ENCODE measurements around the gene EGFLAM.

Gene EGFLAM

GRCh38 chr5:38360323-38361061 lies 102.1 kb downstream of the EGFLAM start:
- H3K4me1 ChIP-seq (ENCODE audit: control insufficient read depth in 2 of 2, insufficient read depth in 1 of 2, low read depth in 1 of 2, low read length in 2 of 2): no peaks in the 10 kb centered on the region
- H2BK15ac ChIP-seq (ENCODE audit: low read length): no peak overlapping the region
- H2BK5ac ChIP-seq (ENCODE audit: low read length): no peak overlapping the region
- DNase-seq (ENCODE audit: low spot score): no peak
- no peak overlapping the region for H3K27ac ChIP-seq (replicated peaks; ENCODE audit: low read length)
- no peak overlapping the region for H4K8ac ChIP-seq (ENCODE audit: low read depth, low read length)
- H2AFZ ChIP-seq (ENCODE audit: low read length): no peak overlapping the region
- no peaks in the 10 kb centered on the region for H3K79me1 ChIP-seq (ENCODE audit: low read depth, low read length)
- H3K9me3 ChIP-seq (replicated peaks in 1 of 2; ENCODE audit: control insufficient read depth in 2 of 2, insufficient read depth in 1 of 2, low read depth in 1 of 2, low read length in 2 of 2): no peaks in the 10 kb centered on the region
- no peak overlapping the region for H3K4me3 ChIP-seq (ENCODE audit: low read length in 2 of 2)
- no peak overlapping the region for H2BK12ac ChIP-seq (ENCODE audit: low read length)
- H2AK5ac ChIP-seq (ENCODE audit: low read depth, low read length): no peak overlapping the region
- no peak overlapping the region for H3K4ac ChIP-seq (ENCODE audit: low read length)
- no peak overlapping the region for H3K18ac ChIP-seq (ENCODE audit: low read length)
- H3K4me2 ChIP-seq (ENCODE audit: insufficient read depth, low read length, poor library complexity, severe bottlenecking): no peak overlapping the region
- no CpG with 5 or more reads among the region's 11 CpGs for WGBS, 2 donors (ENCODE audit: extremely low coverage in 2 of 2, insufficient read length in 2 of 2, insufficient replicate concordance in 1 of 2)
- no peaks in the 10 kb centered on the region for H3K27me3 ChIP-seq (ENCODE audit: control insufficient read depth in 3 of 3, insufficient read depth in 3 of 3, low read depth in 1 of 3, low read length in 3 of 3)
- H3K23ac ChIP-seq (ENCODE audit: low read depth, low read length, poor library complexity): no peak overlapping the region
- H3K9ac ChIP-seq (ENCODE audit: low read depth, low read length, poor library complexity): no peak overlapping the region
- H2BK120ac ChIP-seq (ENCODE audit: low read depth, low read length): no peak overlapping the region
- H4K91ac ChIP-seq (ENCODE audit: low read depth, low read length, poor library complexity): no peak overlapping the region
- H3K14ac ChIP-seq (ENCODE audit: low read length): no peak overlapping the region
- no peaks in the 10 kb centered on the region for H3K36me3 ChIP-seq (replicated peaks in 1 of 2; ENCODE audit: control insufficient read depth in 2 of 2, insufficient read depth in 2 of 2, low read length in 2 of 2)

- H3K27ac ChIP-seq (replicated peaks; ENCODE audit: low read length): no peak overlapping the region
- H2BK15ac ChIP-seq (ENCODE audit: low read length): no peak overlapping the region
- H3K27me3 ChIP-seq (ENCODE audit: control insufficient read depth in 3 of 3, insufficient read depth in 3 of 3, low read depth in 1 of 3, low read length in 3 of 3): peaks cover 0 to 3% (median 0%) of the 10 kb centered on the region in 3 experiments
- H3K14ac ChIP-seq (ENCODE audit: low read length): no peak overlapping the region
- WGBS, 2 donors (ENCODE audit: extremely low coverage in 2 of 2, insufficient read length in 2 of 2, insufficient replicate concordance in 1 of 2): no CpG with 5 or more reads among the region's 3 CpGs
- no peak overlapping the region for H3K4me3 ChIP-seq (ENCODE audit: low read length in 2 of 2)
- H3K4me2 ChIP-seq (ENCODE audit: insufficient read depth, low read length, poor library complexity, severe bottlenecking): no peak overlapping the region
- H2AK5ac ChIP-seq (ENCODE audit: low read depth, low read length): no peak overlapping the region
- H3K9ac ChIP-seq (ENCODE audit: low read depth, low read length, poor library complexity): no peak overlapping the region
- H4K8ac ChIP-seq (ENCODE audit: low read depth, low read length): no peak overlapping the region
- no peak overlapping the region for H3K4ac ChIP-seq (ENCODE audit: low read length)
- no peak overlapping the region for H3K18ac ChIP-seq (ENCODE audit: low read length)
- no peak overlapping the region for H4K91ac ChIP-seq (ENCODE audit: low read depth, low read length, poor library complexity)
- H3K9me3 ChIP-seq (replicated peaks in 1 of 2; ENCODE audit: control insufficient read depth in 2 of 2, insufficient read depth in 1 of 2, low read depth in 1 of 2, low read length in 2 of 2): no peaks in the 10 kb centered on the region
- no peak overlapping the region for H2BK120ac ChIP-seq (ENCODE audit: low read depth, low read length)
- no peak for DNase-seq (ENCODE audit: low spot score)
- H3K4me1 ChIP-seq (ENCODE audit: control insufficient read depth in 2 of 2, insufficient read depth in 1 of 2, low read depth in 1 of 2, low read length in 2 of 2): peaks cover 0 to 2% of the 10 kb centered on the region in 2 donors
- H3K79me1 ChIP-seq (ENCODE audit: low read depth, low read length): no peaks in the 10 kb centered on the region
- H2BK12ac ChIP-seq (ENCODE audit: low read length): no peak overlapping the region
- no peaks in the 10 kb centered on the region for H3K36me3 ChIP-seq (replicated peaks in 1 of 2; ENCODE audit: control insufficient read depth in 2 of 2, insufficient read depth in 2 of 2, low read length in 2 of 2)
- no peak overlapping the region for H3K23ac ChIP-seq (ENCODE audit: low read depth, low read length, poor library complexity)
- no peak overlapping the region for H2BK5ac ChIP-seq (ENCODE audit: low read length)
- no peak overlapping the region for H2AFZ ChIP-seq (ENCODE audit: low read length)
Measured at GRCh38 chr5:38362713-38363112, 104.4 kb downstream of the EGFLAM start.

- no CpG with 5 or more reads among the region's 2 CpGs for WGBS, 2 donors (ENCODE audit: extremely low coverage in 2 of 2, insufficient read length in 2 of 2, insufficient replicate concordance in 1 of 2)
- Histone ChIP-seq H3K18ac (ENCODE audit: low read length) (no peak overlapping the region), H4K91ac (ENCODE audit: low read depth, low read length, poor library complexity) (no peak overlapping the region), H2BK5ac (ENCODE audit: low read length) (no peak overlapping the region), H2BK12ac (ENCODE audit: low read length) (no peak overlapping the region), H2BK120ac (ENCODE audit: low read depth, low read length) (no peak overlapping the region), H2AFZ (ENCODE audit: low read length) (no peak overlapping the region), H2BK15ac (ENCODE audit: low read length) (no peak overlapping the region), H3K23ac (ENCODE audit: low read depth, low read length, poor library complexity) (no peak overlapping the region), H3K14ac (ENCODE audit: low read length) (no peak overlapping the region), H3K4me1 (ENCODE audit: control insufficient read depth in 2 of 2, insufficient read depth in 1 of 2, low read depth in 1 of 2, low read length in 2 of 2) (peaks cover 0 to 2% of the 10 kb centered on the region in 2 donors), H3K27ac (replicated peaks; ENCODE audit: low read length) (no peak overlapping the region), H3K9me3 (replicated peaks in 1 of 2; ENCODE audit: control insufficient read depth in 2 of 2, insufficient read depth in 1 of 2, low read depth in 1 of 2, low read length in 2 of 2) (no peaks in the 10 kb centered on the region), H3K9ac (ENCODE audit: low read depth, low read length, poor library complexity) (no peak overlapping the region), H4K8ac (ENCODE audit: low read depth, low read length) (no peak overlapping the region), H3K4ac (ENCODE audit: low read length) (no peak overlapping the region), H3K4me3 (ENCODE audit: low read length in 2 of 2) (no peak overlapping the region), H3K27me3 (ENCODE audit: control insufficient read depth in 3 of 3, insufficient read depth in 3 of 3, low read depth in 1 of 3, low read length in 3 of 3) (peaks cover 0 to 3% (median 0%) of the 10 kb centered on the region in 3 experiments), H3K4me2 (ENCODE audit: insufficient read depth, low read length, poor library complexity, severe bottlenecking) (no peak overlapping the region), H3K79me1 (ENCODE audit: low read depth, low read length) (no peaks in the 10 kb centered on the region), H2AK5ac (ENCODE audit: low read depth, low read length) (no peak overlapping the region), H3K36me3 (replicated peaks in 1 of 2; ENCODE audit: control insufficient read depth in 2 of 2, insufficient read depth in 2 of 2, low read length in 2 of 2) (no peaks in the 10 kb centered on the region)
- no peak for DNase-seq (ENCODE audit: low spot score)
Measured at GRCh38 chr5:38364825-38365224, 106.5 kb downstream of the EGFLAM start.

DNA sequence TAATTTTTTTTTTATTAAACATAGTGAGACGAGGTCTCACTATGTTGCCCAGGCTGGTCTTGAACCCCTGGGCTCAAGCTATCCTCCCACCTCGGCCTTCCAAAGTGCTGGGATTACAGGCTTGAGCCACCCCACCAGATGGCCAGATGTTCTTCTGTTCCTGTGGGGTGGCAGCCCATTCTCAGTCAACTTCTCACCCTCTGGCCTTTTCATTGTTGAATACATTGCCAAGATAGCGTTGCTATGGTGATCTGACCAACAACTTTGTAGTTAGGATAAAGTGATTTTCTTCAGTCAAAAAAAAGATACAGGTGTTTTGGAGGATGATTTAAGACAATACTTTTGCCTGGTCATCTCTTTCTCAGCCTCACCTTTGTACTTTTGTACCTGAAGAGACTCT lies 109.1 kb downstream of the EGFLAM start:
- Histone ChIP-seq H2BK12ac (ENCODE audit: low read length) (no peak overlapping the region), H3K79me1 (ENCODE audit: low read depth, low read length) (no peaks in the 10 kb centered on the region), H3K9me3 (replicated peaks in 1 of 2; ENCODE audit: control insufficient read depth in 2 of 2, insufficient read depth in 1 of 2, low read depth in 1 of 2, low read length in 2 of 2) (no peaks in the 10 kb centered on the region), H3K4ac (ENCODE audit: low read length) (no peak overlapping the region), H4K8ac (ENCODE audit: low read depth, low read length) (no peak overlapping the region), H2AFZ (ENCODE audit: low read length) (no peak overlapping the region), H3K9ac (ENCODE audit: low read depth, low read length, poor library complexity) (no peak overlapping the region), H2BK15ac (ENCODE audit: low read length) (no peak overlapping the region), H3K23ac (ENCODE audit: low read depth, low read length, poor library complexity) (no peak overlapping the region), H2AK5ac (ENCODE audit: low read depth, low read length) (no peak overlapping the region), H2BK5ac (ENCODE audit: low read length) (no peak overlapping the region), H3K4me3 (ENCODE audit: low read length in 2 of 2) (no peak overlapping the region), H3K4me1 (ENCODE audit: control insufficient read depth in 2 of 2, insufficient read depth in 1 of 2, low read depth in 1 of 2, low read length in 2 of 2) (peaks cover 0 to 2% of the 10 kb centered on the region in 2 donors), H3K36me3 (replicated peaks in 1 of 2; ENCODE audit: control insufficient read depth in 2 of 2, insufficient read depth in 2 of 2, low read length in 2 of 2) (no peaks in the 10 kb centered on the region), H3K27ac (replicated peaks; ENCODE audit: low read length) (no peak overlapping the region), H3K14ac (ENCODE audit: low read length) (no peak overlapping the region), H4K91ac (ENCODE audit: low read depth, low read length, poor library complexity) (no peak overlapping the region), H3K18ac (ENCODE audit: low read length) (no peak overlapping the region), H3K4me2 (ENCODE audit: insufficient read depth, low read length, poor library complexity, severe bottlenecking) (no peak overlapping the region), H3K27me3 (ENCODE audit: control insufficient read depth in 3 of 3, insufficient read depth in 3 of 3, low read depth in 1 of 3, low read length in 3 of 3) (peaks cover 0 to 3% (median 0%) of the 10 kb centered on the region in 3 experiments), H2BK120ac (ENCODE audit: low read depth, low read length) (no peak overlapping the region)
- no peak for DNase-seq (ENCODE audit: low spot score)
- WGBS, 2 donors (ENCODE audit: extremely low coverage in 2 of 2, insufficient read length in 2 of 2, insufficient replicate concordance in 1 of 2): no CpG with 5 or more reads among the region's 3 CpGs

All from neuronal stem cell (in vitro differentiated cells).